ENCODE results near the gene CDADC1. TPM values are rescaled to one million over a fixed set of nuclear protein-coding genes. Genes with fewer than 3 reads are reported as not detected.
A peak's percentile ranks its signal among the peaks of the same experiment; 100 is the strongest.

CDADC1 gene
- 10 to 100 TPM in 3 of 8 experiments, 1 to 10 TPM in 5; 5.3 to 16.0 (median 8.2) TPM for total RNA-seq

- peak within 1 kb of the TSS; percentile 9 to 30 for H3K27ac ChIP-seq
- ATAC-seq (replicated peaks in 6 of 8) = peak; percentile 90 to 98 (median 97)
- H3K4me3 ChIP-seq = peak within 1 kb of the TSS; percentile 56 to 89 (median 60)
These were observed at the start of gene CDADC1 for GRCh38 chr13:49247643-49248621. Gene CDADC1 (plus strand): TSS chr13:49247925. CDS start chr13:49248038, 113 bp downstream.

GRCh38 chr13:49206641-49207040, 41.1 kb upstream of the CDADC1 start:
- H3K4me3 ChIP-seq = no peak overlapping the region
- H3K4me1 ChIP-seq (replicated peaks in 1 of 2) = no peaks in the 10 kb centered on the region
- WGBS, 10 experiments = 50 to 100% (median 93%) methylated on average over 2 to 3 of the region's 3 CpGs; no CpG with 5 or more reads in 1 of the 10 experiments
- no peak overlapping the region for H3K27ac ChIP-seq
- ATAC-seq (replicated peaks in 6 of 8) = no peak
- in situ Hi-C loops (cut with MboI; ENCODE audit: low pct_unique_long_range_greater_than_20kb in 2 of 9, low sequenced_read_pairs in 9 of 9, unreplicated experiment in 9 of 9) = no loop called here

More at GRCh38 chr13:49247643-49248621, at the start of gene CDADC1:
- peaks cover 2 to 10% of the 10 kb centered on the region in 2 donors for H3K4me1 ChIP-seq (replicated peaks in 1 of 2)
- WGBS, 10 experiments = 0 to 2% (median 0%) methylated on average over 2 to 27 of the region's 56 CpGs; no CpG with 5 or more reads in 2 of the 10 experiments
- in situ Hi-C loops (cut with MboI; ENCODE audit: low pct_unique_long_range_greater_than_20kb in 2 of 9, low sequenced_read_pairs in 9 of 9, unreplicated experiment in 9 of 9) = no loop called here

GRCh38 chr13:49208619-49209018, 39.1 kb upstream of the CDADC1 start:
- Histone ChIP-seq H3K4me3 (no peak overlapping the region), H3K27ac (no peak overlapping the region), H3K4me1 (replicated peaks in 1 of 2) (no peaks in the 10 kb centered on the region)
- ATAC-seq (replicated peaks in 6 of 8) = no peak
- in situ Hi-C loops (cut with MboI; ENCODE audit: low pct_unique_long_range_greater_than_20kb in 2 of 9, low sequenced_read_pairs in 9 of 9, unreplicated experiment in 9 of 9) = no loop called here
- WGBS, 10 experiments = 89 to 100% (median 98%) methylated on average over 2 to 4 of the region's 4 CpGs; no CpG with 5 or more reads in 1 of the 10 experiments

GRCh38 chr13:49210114-49210513, 37.6 kb upstream of the CDADC1 start:
- no peak overlapping the region for H3K4me3 ChIP-seq
- ATAC-seq (replicated peaks in 6 of 8) = no peak
- H3K27ac ChIP-seq = no peak overlapping the region
- in situ Hi-C loops (cut with MboI; ENCODE audit: low pct_unique_long_range_greater_than_20kb in 2 of 9, low sequenced_read_pairs in 9 of 9, unreplicated experiment in 9 of 9) = no loop called here
- H3K4me1 ChIP-seq (replicated peaks in 1 of 2) = peaks cover 0 to 4% of the 10 kb centered on the region in 2 donors
- 67 to 100% (median 100%) methylated on average over 1 of the region's 1 CpG for WGBS, 10 experiments

GRCh38 chr13:49210669-49211068, 37.1 kb upstream of the CDADC1 start:
- Histone ChIP-seq H3K4me1 (replicated peaks in 1 of 2) (peaks cover 0 to 4% of the 10 kb centered on the region in 2 donors), H3K27ac (no peak overlapping the region), H3K4me3 (no peak overlapping the region)
- 74 to 100% (median 98%) methylated on average over 1 to 5 of the region's 5 CpGs; no CpG with 5 or more reads in 2 of the 10 experiments for WGBS, 10 experiments
- ATAC-seq (replicated peaks in 6 of 8) = no peak
- in situ Hi-C loops (cut with MboI; ENCODE audit: low pct_unique_long_range_greater_than_20kb in 2 of 9, low sequenced_read_pairs in 9 of 9, unreplicated experiment in 9 of 9) = no loop called here

DNA sequence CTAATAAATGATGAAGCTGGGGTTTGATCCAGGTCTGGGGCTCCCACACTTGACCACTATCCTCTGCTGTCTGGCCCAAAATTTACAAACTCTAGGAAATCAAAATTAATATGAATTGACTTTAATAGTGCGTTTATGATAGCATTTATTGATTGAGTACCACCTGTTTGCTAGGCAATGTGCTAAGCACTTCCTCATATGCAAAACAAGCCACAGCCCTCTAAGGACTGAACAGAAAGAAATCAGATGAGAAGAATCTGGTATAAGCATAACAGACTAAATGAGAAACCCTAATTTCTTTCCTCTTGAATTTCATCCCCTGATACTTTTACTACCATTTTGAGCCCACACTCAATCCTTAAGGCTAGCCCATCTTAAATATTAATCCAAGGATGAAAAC, 34.2 kb upstream of the CDADC1 start:
- no peak for ATAC-seq (replicated peaks in 6 of 8)
- no peak overlapping the region for H3K4me3 ChIP-seq
- in situ Hi-C loops (cut with MboI; ENCODE audit: low pct_unique_long_range_greater_than_20kb in 2 of 9, low sequenced_read_pairs in 9 of 9, unreplicated experiment in 9 of 9) = no loop called here
- WGBS, 10 experiments = 100% methylated on average over 1 of the region's 1 CpG; no CpG with 5 or more reads in 5 of the 10 experiments
- no peak overlapping the region for H3K27ac ChIP-seq
- peaks cover 0 to 4% of the 10 kb centered on the region in 2 donors for H3K4me1 ChIP-seq (replicated peaks in 1 of 2)

- Histone ChIP-seq H3K4me1 (replicated peaks in 1 of 2) (peaks cover 0 to 4% of the 10 kb centered on the region in 2 donors), H3K27ac (no peak overlapping the region), H3K4me3 (no peak overlapping the region)
- in situ Hi-C loops (cut with MboI; ENCODE audit: low pct_unique_long_range_greater_than_20kb in 2 of 9, low sequenced_read_pairs in 9 of 9, unreplicated experiment in 9 of 9) = no loop called here
- peak in 7 of 8 experiments; percentile 25 to 89 (median 41) for ATAC-seq (replicated peaks in 6 of 8)
- 36 to 80% (median 56%) methylated on average over 1 to 5 of the region's 6 CpGs; no CpG with 5 or more reads in 1 of the 10 experiments for WGBS, 10 experiments
These were observed 33.5 kb upstream of the CDADC1 start for GRCh38 chr13:49213997-49214916.

- peak in 6 of 8 experiments; percentile 4 to 65 (median 44) for ATAC-seq (replicated peaks in 6 of 8)
- 17 to 70% (median 50%) methylated on average over 1 to 4 of the region's 6 CpGs; no CpG with 5 or more reads in 4 of the 10 experiments for WGBS, 10 experiments
- Histone ChIP-seq H3K27ac (no peak overlapping the region), H3K4me1 (replicated peaks in 1 of 2) (peaks cover 0 to 4% of the 10 kb centered on the region in 2 donors), H3K4me3 (no peak overlapping the region)
- in situ Hi-C loops (cut with MboI; ENCODE audit: low pct_unique_long_range_greater_than_20kb in 2 of 9, low sequenced_read_pairs in 9 of 9, unreplicated experiment in 9 of 9) = no loop called here
These were observed 32.8 kb upstream of the CDADC1 start for GRCh38 chr13:49214917-49215376.

GRCh38 chr13:49216334-49216733, 31.4 kb upstream of the CDADC1 start:
- no peak overlapping the region for H3K27ac ChIP-seq
- in situ Hi-C loops (cut with MboI; ENCODE audit: low pct_unique_long_range_greater_than_20kb in 2 of 9, low sequenced_read_pairs in 9 of 9, unreplicated experiment in 9 of 9) = no loop called here
- H3K4me1 ChIP-seq (replicated peaks in 1 of 2) = peaks cover 0 to 4% of the 10 kb centered on the region in 2 donors
- ATAC-seq (replicated peaks in 6 of 8) = no peak
- WGBS, 10 experiments = 50 to 100% (median 68%) methylated on average over 1 to 4 of the region's 6 CpGs; no CpG with 5 or more reads in 6 of the 10 experiments
- H3K4me3 ChIP-seq = no peak overlapping the region

GRCh38 chr13:49217962-49218492, 29.7 kb upstream of the CDADC1 start:
- ATAC-seq (replicated peaks in 6 of 8) = no peak
- in situ Hi-C loops (cut with MboI; ENCODE audit: low pct_unique_long_range_greater_than_20kb in 2 of 9, low sequenced_read_pairs in 9 of 9, unreplicated experiment in 9 of 9) = no loop called here
- 17 to 69% (median 54%) methylated on average over 3 to 15 of the region's 17 CpGs; no CpG with 5 or more reads in 3 of the 10 experiments for WGBS, 10 experiments

GRCh38 chr13:49218493-49219051, 29.2 kb upstream of the CDADC1 start:
- Histone ChIP-seq H3K27ac (no peak overlapping the region), H3K4me3 (no peak overlapping the region), H3K4me1 (replicated peaks in 1 of 2) (peaks cover 0 to 4% of the 10 kb centered on the region in 2 donors)
- 5 to 100% (median 40%) methylated on average over 1 to 18 of the region's 25 CpGs; no CpG with 5 or more reads in 3 of the 10 experiments for WGBS, 10 experiments
- peak in 1 of 8 experiments; percentile 38 for ATAC-seq (replicated peaks in 6 of 8)
- in situ Hi-C loops (cut with MboI; ENCODE audit: low pct_unique_long_range_greater_than_20kb in 2 of 9, low sequenced_read_pairs in 9 of 9, unreplicated experiment in 9 of 9) = no loop called here

More at GRCh38 chr13:49217962-49218492, 29.7 kb upstream of the CDADC1 start:
- Histone ChIP-seq H3K27ac (no peak overlapping the region), H3K4me1 (replicated peaks in 1 of 2) (peaks cover 0 to 4% of the 10 kb centered on the region in 2 donors), H3K4me3 (no peak overlapping the region)

GRCh38 chr13:49219647-49220035, 28.1 kb upstream of the CDADC1 start:
- H3K4me3 ChIP-seq = peak overlapping the region; percentile 23 to 34 (median 32)
- H3K27ac ChIP-seq = no peak overlapping the region
- 0 to 100% (median 59%) methylated on average over 1 to 12 of the region's 17 CpGs; no CpG with 5 or more reads in 5 of the 10 experiments for WGBS, 10 experiments
- no peak for ATAC-seq (replicated peaks in 6 of 8)
- in situ Hi-C loops (cut with MboI; ENCODE audit: low pct_unique_long_range_greater_than_20kb in 2 of 9, low sequenced_read_pairs in 9 of 9, unreplicated experiment in 9 of 9) = no loop called here
- peaks cover 0 to 4% of the 10 kb centered on the region in 2 donors for H3K4me1 ChIP-seq (replicated peaks in 1 of 2)
